AG09309 (cell line): ENCODE data around the gene DAAM2.

ENCODE experiments used
- DNase-seq: peaks from one replicate; pipeline ENCODE4 v3.0.0-alpha.2; 2010; ENCODE audit warnings: low read depth
- H3K4me3 ChIP-seq: 2 replicates; pipeline ENCODE4 v1.5.1; 2011; ENCODE audit warnings: mild to moderate bottlenecking, low read depth, low read length, moderate library complexity; ENCODE audit not compliant: control insufficient read depth
- CTCF ChIP-seq: IDR thresholded peaks from 2 replicates; pipeline ENCODE4 v1.5.1; 2011; ENCODE audit warnings: mild to moderate bottlenecking, low read depth, low read length, inconsistent platforms; ENCODE audit not compliant: insufficient read depth, control insufficient read depth; ENCODE audit errors: missing control alignments

DAAM2 gene

GRCh38 chr6:39835821-39836295, 43.7 kb downstream of the DAAM2 start:
- H3K4me3 ChIP-seq = no peak overlapping the region
- no peak for TF ChIP-seq CTCF
- DNase-seq = no peak

- TF ChIP-seq CTCF = no peak
- no peak overlapping the region for H3K4me3 ChIP-seq
- DNase-seq = no peak
Measured at GRCh38 chr6:39836606-39837005, 44.4 kb downstream of the DAAM2 start.

GRCh38 chr6:39839445-39839844, 47.3 kb downstream of the DAAM2 start:
- TF ChIP-seq CTCF = no peak
- no peak for DNase-seq
- H3K4me3 ChIP-seq = no peak overlapping the region

GRCh38 chr6:39840781-39841180, 48.6 kb downstream of the DAAM2 start:
- H3K4me3 ChIP-seq = no peak overlapping the region
- DNase-seq = no peak
- TF ChIP-seq CTCF = no peak

GRCh38 chr6:39841291-39841690, 49.1 kb downstream of the DAAM2 start:
- no peak for TF ChIP-seq CTCF
- DNase-seq = no peak
- no peak overlapping the region for H3K4me3 ChIP-seq

- DNase-seq = no peak
Measured at GRCh38 chr6:39841923-39842322, 49.7 kb downstream of the DAAM2 start.

More at GRCh38 chr6:39841923-39842322, 49.7 kb downstream of the DAAM2 start:
- no peak for TF ChIP-seq CTCF
- H3K4me3 ChIP-seq = no peak overlapping the region
